ENCODE results near the gene ZDHHC11B.
"Not testable (repeated sequence)": the region's sequence is repeated elsewhere in the genome, so short reads cannot be mapped to it uniquely, and the experiment has no call there.

DNA sequence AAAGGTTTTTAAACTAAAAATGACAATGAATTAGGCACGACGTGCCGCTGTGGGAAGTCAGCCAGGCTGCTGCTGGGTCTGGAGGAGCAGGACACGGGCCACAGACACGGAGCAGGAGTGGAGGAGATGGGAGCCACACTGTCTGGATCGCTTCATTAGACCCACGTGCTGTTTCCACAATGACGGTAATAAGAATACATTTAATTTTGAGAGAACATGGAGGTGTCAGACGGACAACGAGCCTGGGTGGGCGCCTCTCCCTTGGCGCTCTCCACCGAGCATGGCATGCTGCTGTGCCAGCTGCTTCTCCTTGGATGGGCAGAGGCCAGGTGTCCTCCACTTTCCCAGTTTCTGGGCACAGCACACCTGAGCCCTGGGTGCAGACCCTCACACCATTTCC, 103.7 kb downstream of the ZDHHC11B start:
- TF ChIP-seq POLR2A (IDR thresholded peaks at IDR 0.05; ENCODE audit: low read length); GATA1 (IDR thresholded peaks at IDR 0.05; ENCODE audit: low read depth, low read length): not testable (repeated sequence)

Measured in erythroblast (primary cell).